Keratinocyte (primary cell): Measurements from ENCODE around the gene CFAP61. TPM values are rescaled to one million over a fixed set of nuclear protein-coding genes. Genes with fewer than 3 reads are reported as not detected.

Experiments used
- DNase-seq: peaks from one replicate; pipeline ENCODE4 v3.0.0-alpha.2; 2011; ENCODE audit warnings: low read depth, missing footprints, low spot score
- FAIRE-seq: peaks from 2 replicates; lab custom pipeline; 2011; peaks lifted over from hg19 to GRCh38; lab: Jason Lieb, UNC
- H2AFZ ChIP-seq: 2 replicates; pipeline ENCODE4 v1.6.0; 2012; ENCODE audit warnings: low read length, control low read depth, inconsistent platforms; ENCODE audit not compliant: control insufficient read depth
- H3K27ac ChIP-seq: 2 replicates; pipeline ENCODE4 v1.5.1; 2011; ENCODE audit warnings: low read length; ENCODE audit not compliant: control insufficient read depth, insufficient read depth
- H3K27me3 ChIP-seq: 3 replicates; pipeline ENCODE4 v1.6.0; 2011; ENCODE audit warnings: low read length; ENCODE audit not compliant: control insufficient read depth, insufficient read depth; ENCODE audit errors: extremely low read depth
- H3K36me3 ChIP-seq, 2 experiments: 2 replicates in 1 of 2; 3 replicates in 1 of 2; pipeline ENCODE4 v1.5.1; 2011; ENCODE audit warnings: low read length in 2 of 2, mild to moderate bottlenecking in 1 of 2; ENCODE audit not compliant: control insufficient read depth in 2 of 2, insufficient read depth in 2 of 2; ENCODE audit errors: extremely low read depth in 1 of 2
- H3K4me1 ChIP-seq: 3 replicates; pipeline ENCODE4 v1.5.1; 2011; ENCODE audit warnings: low read length; ENCODE audit not compliant: control insufficient read depth, insufficient read depth; ENCODE audit errors: extremely low read depth
- H3K4me2 ChIP-seq: 3 replicates; pipeline ENCODE4 v1.6.0; 2011; ENCODE audit warnings: low read depth, low read length; ENCODE audit not compliant: control insufficient read depth, insufficient read depth; ENCODE audit errors: extremely low read depth
- H3K4me3 ChIP-seq, 3 experiments: fragments of 200-600 bp in 1 of 3; sonication (generic) in 1 of 3; 2 replicates in 2 of 3; 3 replicates in 1 of 3; pipeline ENCODE4 v1.5.1; 2011 to 2016; ENCODE audit warnings: low read length in 3 of 3, mild to moderate bottlenecking in 3 of 3, control low read depth in 2 of 3, inconsistent platforms in 1 of 3, low read depth in 1 of 3, mixed read lengths in 1 of 3, mixed run types in 1 of 3, moderate library complexity in 1 of 3; ENCODE audit not compliant: control insufficient read depth in 2 of 3, insufficient read depth in 2 of 3; ENCODE audit errors: extremely low read depth in 1 of 3
- H3K79me2 ChIP-seq: 2 replicates; pipeline ENCODE4 v1.6.0; 2012; ENCODE audit warnings: low read length; ENCODE audit not compliant: control insufficient read depth, insufficient read depth
- H3K9ac ChIP-seq: 3 replicates; pipeline ENCODE4 v1.6.0; 2011; ENCODE audit warnings: low read length; ENCODE audit not compliant: control insufficient read depth, insufficient read depth; ENCODE audit errors: extremely low read depth
- H3K9me1 ChIP-seq: 3 replicates; pipeline ENCODE4 v1.6.0; 2011; ENCODE audit warnings: low read length; ENCODE audit not compliant: control insufficient read depth, insufficient read depth; ENCODE audit errors: extremely low read depth
- H3K9me3 ChIP-seq: 2 replicates; pipeline ENCODE4 v1.5.1; 2012; ENCODE audit warnings: low read depth, low read length; ENCODE audit not compliant: control insufficient read depth
- H4K20me1 ChIP-seq: 3 replicates; pipeline ENCODE4 v1.6.0; 2011; ENCODE audit warnings: low read length; ENCODE audit not compliant: control insufficient read depth, insufficient read depth; ENCODE audit errors: extremely low read depth
- CTCF ChIP-seq, 3 experiments: IDR thresholded peaks in 1 of 3; conservative IDR thresholded peaks in 1 of 3; optimal IDR thresholded peaks in 1 of 3; 2 replicates in 2 of 3; 3 replicates in 1 of 3; pipeline versions ENCODE3 to v1.5.1; 2011; ENCODE audit warnings: low read length in 3 of 3, mild to moderate bottlenecking in 3 of 3, moderate library complexity in 2 of 3, control low read depth in 1 of 3, inconsistent platforms in 1 of 3; ENCODE audit not compliant: insufficient read depth in 2 of 3; ENCODE audit errors: extremely low read depth in 1 of 3
- EZH2 ChIP-seq: IDR thresholded peaks from one replicate; pipeline ENCODE4 v1.6.1; 2012; ENCODE audit warnings: inconsistent platforms, mild to moderate bottlenecking, low read length, moderate library complexity
- dilution Hi-C: fragments of 300-500 bp; cut with MboI; formaldehyde crosslinking; loops from one replicate; pipeline ENCODE4 v1.7.0; 2020; ENCODE audit warnings: low sequenced_read_pairs; ENCODE audit not compliant: extremely low pct_ligation_motif_present
- polyA plus RNA-seq, 5 experiments: library from polyadenylated mRNA; depleted of rRNA in 3 of 5; stranded (reverse) in 3 of 5; stranded (forward) in 1 of 5; unstranded in 1 of 5; fragments of >200 nt; gene quantifications; 1 replicate in 1 of 5; 2 replicates in 3 of 5; 3 replicates in 1 of 5; pipeline versions ENCODE4 v1.2.1 to v1.2.3, GENCODE V29; 2011 to 2012; ENCODE audit warnings: missing spikeins in 2 of 5, low read depth in 1 of 5, low replicate concordance in 1 of 5

CFAP61 gene
- polyA plus RNA-seq, 1 donor (not counting 4 experiments of a cell fraction or from before 2014, with no cell fraction given), result 0.25 TPM

DNA sequence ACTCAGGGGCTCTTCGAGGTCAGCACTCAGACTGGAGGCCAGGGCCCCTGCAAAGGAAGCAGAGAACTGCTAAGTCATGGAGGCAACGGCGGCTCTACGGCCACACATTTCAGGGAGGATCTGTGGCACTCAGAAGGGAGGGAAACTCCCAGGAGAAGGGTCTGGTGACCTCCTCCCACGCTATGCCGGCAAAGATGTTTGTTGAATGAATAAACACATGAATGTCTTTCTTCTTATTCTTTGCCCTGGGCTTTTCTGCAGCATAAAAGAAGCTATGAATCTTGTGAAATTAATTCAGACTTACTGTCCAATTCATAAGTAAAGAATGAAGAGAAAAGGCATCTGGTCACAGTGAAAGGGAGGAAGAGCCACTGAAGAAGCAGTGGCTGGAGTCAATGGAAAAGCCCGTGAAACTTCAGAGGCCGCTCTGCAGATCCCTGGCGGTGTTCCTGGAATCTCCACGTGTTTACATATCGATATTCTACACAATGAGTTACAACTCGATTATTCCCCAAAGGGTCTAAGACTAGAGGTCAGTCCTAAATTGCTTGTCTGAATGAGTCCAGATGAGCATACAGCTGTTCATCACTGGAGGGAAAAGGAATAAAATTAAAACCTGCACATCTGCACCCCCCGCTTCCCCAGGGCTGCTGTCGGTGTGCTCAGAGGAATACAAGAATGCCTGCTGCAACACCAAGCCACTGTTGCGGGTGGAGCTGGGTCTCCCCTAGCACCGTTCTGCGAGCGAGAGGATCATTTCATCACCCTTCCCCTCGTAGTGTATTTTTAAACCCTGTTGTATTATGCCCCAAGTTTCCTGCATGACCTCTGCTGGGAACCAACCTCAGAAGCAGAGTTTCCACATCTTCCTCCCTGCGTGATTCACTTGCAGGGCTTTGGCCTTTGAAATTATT, 341.1 kb downstream of the CFAP61 start:
- dilution Hi-C loops, result no loop called here
- Histone ChIP-seq H2AFZ (no peak overlapping the region), H4K20me1 (no peaks in the 10 kb centered on the region), H3K79me2 (no peaks in the 10 kb centered on the region), H3K4me3 (no peak overlapping the region), H3K4me2 (no peak overlapping the region), H3K9me1 (no peaks in the 10 kb centered on the region), H3K27ac (no peak overlapping the region), H3K27me3 (no peaks in the 10 kb centered on the region), H3K9me3 (no peaks in the 10 kb centered on the region), H3K4me1 (no peaks in the 10 kb centered on the region), H3K36me3 (no peaks in the 10 kb centered on the region), H3K9ac (no peak overlapping the region)
- DNase-seq, result no peak
- TF ChIP-seq CTCF (optimal IDR thresholded peaks at IDR 0.05 in 1 of 3, IDR thresholded peaks at IDR 0.05 in 1 of 3, conservative IDR thresholded peaks at IDR 0.05 in 1 of 3; ENCODE audit: extremely low read depth in 1 of 3, insufficient read depth in 2 of 3, low read length in 3 of 3) (no peak), EZH2 (no peak)
- FAIRE-seq, result no peak

- FAIRE-seq (no peak), DNase-seq (no peak)
- Histone ChIP-seq H3K27ac (no peak overlapping the region), H3K4me2 (no peak overlapping the region), H4K20me1 (no peaks in the 10 kb centered on the region), H3K36me3 (no peaks in the 10 kb centered on the region), H3K4me3 (no peak overlapping the region), H2AFZ (no peak overlapping the region), H3K9me1 (no peaks in the 10 kb centered on the region), H3K9me3 (no peaks in the 10 kb centered on the region), H3K27me3 (no peaks in the 10 kb centered on the region), H3K79me2 (no peaks in the 10 kb centered on the region), H3K9ac (no peak overlapping the region), H3K4me1 (no peaks in the 10 kb centered on the region)
- dilution Hi-C loops, result no loop called here
- no peak for TF ChIP-seq EZH2
- no peak for TF ChIP-seq CTCF (optimal IDR thresholded peaks at IDR 0.05 in 1 of 3, IDR thresholded peaks at IDR 0.05 in 1 of 3, conservative IDR thresholded peaks at IDR 0.05 in 1 of 3; ENCODE audit: extremely low read depth in 1 of 3, insufficient read depth in 2 of 3, low read length in 3 of 3)
Measured at GRCh38 chr20:20395087-20395486, 342.8 kb downstream of the CFAP61 start.
